ENCODE data around the gene ZIM2.

Gene ZIM2

DNA sequence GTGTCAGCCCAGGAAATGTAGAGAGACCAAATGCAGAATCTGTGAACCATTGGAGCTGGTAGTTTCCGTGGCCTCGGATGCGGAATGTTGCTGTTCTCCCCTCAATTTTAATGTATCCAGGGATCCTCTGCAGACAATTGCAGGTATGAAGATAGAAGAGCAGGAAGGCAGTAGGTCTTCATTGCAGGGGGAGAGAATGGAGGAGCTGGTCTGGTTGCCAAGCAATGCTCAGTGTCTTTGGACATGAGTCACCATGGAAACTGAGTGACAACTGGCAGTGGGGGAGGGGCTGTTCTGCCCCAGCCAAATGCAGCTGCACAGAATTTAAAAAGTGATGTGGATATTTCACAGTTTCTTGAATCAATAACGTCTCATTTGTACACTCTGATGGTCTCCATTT, 112.8 kb downstream of the ZIM2 start:
- H3K27ac ChIP-seq (ENCODE audit: low read length), result no peak overlapping the region
- H3K9me3 ChIP-seq (ENCODE audit: control insufficient read depth in 1 of 2, low read length in 2 of 2), result no peaks in the 10 kb centered on the region
- no peaks in the 10 kb centered on the region for H3K4me1 ChIP-seq (ENCODE audit: control insufficient read depth in 1 of 2, insufficient read depth in 2 of 2, low read length in 2 of 2)
- H3K36me3 ChIP-seq (ENCODE audit: control insufficient read depth in 1 of 2, insufficient read depth in 2 of 2, low read length in 2 of 2), result no peaks in the 10 kb centered on the region
- H3K4me3 ChIP-seq (ENCODE audit: low read depth in 1 of 2, low read length in 2 of 2), result no peak overlapping the region
- H3K27me3 ChIP-seq (ENCODE audit: low read depth, low read length), result no peaks in the 10 kb centered on the region

DNA sequence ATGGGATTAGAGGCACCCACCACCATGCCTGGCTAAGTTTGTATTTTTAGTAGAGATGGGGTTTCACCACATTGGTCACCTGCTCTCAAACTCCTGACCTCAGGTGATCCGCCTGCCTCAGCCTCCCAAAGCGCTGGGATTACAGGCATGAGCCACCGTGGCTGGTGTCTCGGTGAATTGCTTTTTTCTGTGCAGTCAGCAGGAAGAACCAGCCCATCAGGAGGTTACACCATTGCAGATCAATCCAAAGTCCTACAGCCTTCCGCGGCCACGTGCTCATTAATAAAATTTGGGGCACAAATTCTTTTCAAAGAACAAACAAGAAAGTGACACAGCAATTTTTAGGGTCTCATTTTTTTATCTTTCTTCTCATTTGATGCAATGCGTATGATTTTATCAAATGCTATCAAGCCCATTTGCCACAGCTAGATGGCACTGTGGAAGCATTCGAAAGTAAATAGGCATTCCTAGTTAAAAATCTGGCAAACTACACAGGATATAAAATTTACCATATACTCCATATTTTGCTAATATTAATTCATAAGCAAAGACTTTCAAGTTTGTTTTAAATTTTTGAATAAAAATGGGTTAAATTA, 114.6 kb downstream of the ZIM2 start:
- H3K4me3 ChIP-seq (ENCODE audit: low read depth in 1 of 2, low read length in 2 of 2), result no peak overlapping the region
- H3K36me3 ChIP-seq (ENCODE audit: control insufficient read depth in 1 of 2, insufficient read depth in 2 of 2, low read length in 2 of 2), result no peaks in the 10 kb centered on the region
- no peaks in the 10 kb centered on the region for H3K4me1 ChIP-seq (ENCODE audit: control insufficient read depth in 1 of 2, insufficient read depth in 2 of 2, low read length in 2 of 2)
- H3K9me3 ChIP-seq (ENCODE audit: control insufficient read depth in 1 of 2, low read length in 2 of 2), result no peaks in the 10 kb centered on the region
- H3K27me3 ChIP-seq (ENCODE audit: low read depth, low read length), result no peaks in the 10 kb centered on the region
- H3K27ac ChIP-seq (ENCODE audit: low read length), result no peak overlapping the region
